IPS-NIHi7 (cell line): Measurements from ENCODE around the gene ENTREP3.
"Not testable (repeated sequence)": the region's sequence is repeated elsewhere in the genome, so short reads cannot be mapped to it uniquely, and the experiment has no call there.

ENCODE experiments used
- DNase-seq: peaks from one replicate; pipeline ENCODE4 v3.0.0; 2012; ENCODE audit warnings: mixed read lengths; ENCODE audit errors: extremely low spot score

The ENTREP3 gene, protein sequence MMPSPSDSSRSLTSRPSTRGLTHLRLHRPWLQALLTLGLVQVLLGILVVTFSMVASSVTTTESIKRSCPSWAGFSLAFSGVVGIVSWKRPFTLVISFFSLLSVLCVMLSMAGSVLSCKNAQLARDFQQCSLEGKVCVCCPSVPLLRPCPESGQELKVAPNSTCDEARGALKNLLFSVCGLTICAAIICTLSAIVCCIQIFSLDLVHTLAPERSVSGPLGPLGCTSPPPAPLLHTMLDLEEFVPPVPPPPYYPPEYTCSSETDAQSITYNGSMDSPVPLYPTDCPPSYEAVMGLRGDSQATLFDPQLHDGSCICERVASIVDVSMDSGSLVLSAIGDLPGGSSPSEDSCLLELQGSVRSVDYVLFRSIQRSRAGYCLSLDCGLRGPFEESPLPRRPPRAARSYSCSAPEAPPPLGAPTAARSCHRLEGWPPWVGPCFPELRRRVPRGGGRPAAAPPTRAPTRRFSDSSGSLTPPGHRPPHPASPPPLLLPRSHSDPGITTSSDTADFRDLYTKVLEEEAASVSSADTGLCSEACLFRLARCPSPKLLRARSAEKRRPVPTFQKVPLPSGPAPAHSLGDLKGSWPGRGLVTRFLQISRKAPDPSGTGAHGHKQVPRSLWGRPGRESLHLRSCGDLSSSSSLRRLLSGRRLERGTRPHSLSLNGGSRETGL

GRCh38 chr1:155255243-155256007 is at the start of gene ENTREP3:
TSS of gene ENTREP3 (minus strand) at chr1:155255483. CDS start at chr1:155254877, 606 bp downstream.
- peak; percentile 94 for DNase-seq

DNA sequence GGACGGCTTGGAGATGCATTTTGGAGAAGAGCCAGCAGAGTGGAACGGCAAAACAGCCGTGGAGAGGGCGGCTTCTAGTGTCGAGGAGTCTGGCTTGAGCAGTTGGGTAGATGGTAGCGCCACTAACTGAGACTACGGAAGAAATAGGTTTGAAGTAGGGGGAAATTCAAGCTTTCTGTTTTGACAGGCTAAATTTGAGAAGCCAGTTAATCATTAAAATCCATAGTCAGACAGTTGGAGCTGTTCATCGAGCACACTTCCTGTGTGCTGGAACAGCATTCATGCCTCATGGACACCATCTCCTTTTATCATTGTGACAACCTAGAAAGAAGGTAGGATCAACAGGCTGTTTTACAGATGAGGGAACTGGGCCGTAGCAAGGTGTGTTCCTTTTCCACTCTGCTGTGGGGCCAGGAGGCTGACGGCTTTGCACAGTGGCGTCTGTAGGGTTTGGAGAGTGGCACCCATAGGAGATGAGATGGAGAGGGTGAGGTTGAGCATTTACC is 49.3 kb upstream of the ENTREP3 start:
- DNase-seq = no peak

- no peak for DNase-seq
Observed at GRCh38 chr1:155301342-155301841, 46.1 kb upstream of the ENTREP3 start, which contains the start of gene PKLR. TSS of gene PKLR (minus strand) at chr1:155301438. CDS start at chr1:155301395, 43 bp downstream.

DNA sequence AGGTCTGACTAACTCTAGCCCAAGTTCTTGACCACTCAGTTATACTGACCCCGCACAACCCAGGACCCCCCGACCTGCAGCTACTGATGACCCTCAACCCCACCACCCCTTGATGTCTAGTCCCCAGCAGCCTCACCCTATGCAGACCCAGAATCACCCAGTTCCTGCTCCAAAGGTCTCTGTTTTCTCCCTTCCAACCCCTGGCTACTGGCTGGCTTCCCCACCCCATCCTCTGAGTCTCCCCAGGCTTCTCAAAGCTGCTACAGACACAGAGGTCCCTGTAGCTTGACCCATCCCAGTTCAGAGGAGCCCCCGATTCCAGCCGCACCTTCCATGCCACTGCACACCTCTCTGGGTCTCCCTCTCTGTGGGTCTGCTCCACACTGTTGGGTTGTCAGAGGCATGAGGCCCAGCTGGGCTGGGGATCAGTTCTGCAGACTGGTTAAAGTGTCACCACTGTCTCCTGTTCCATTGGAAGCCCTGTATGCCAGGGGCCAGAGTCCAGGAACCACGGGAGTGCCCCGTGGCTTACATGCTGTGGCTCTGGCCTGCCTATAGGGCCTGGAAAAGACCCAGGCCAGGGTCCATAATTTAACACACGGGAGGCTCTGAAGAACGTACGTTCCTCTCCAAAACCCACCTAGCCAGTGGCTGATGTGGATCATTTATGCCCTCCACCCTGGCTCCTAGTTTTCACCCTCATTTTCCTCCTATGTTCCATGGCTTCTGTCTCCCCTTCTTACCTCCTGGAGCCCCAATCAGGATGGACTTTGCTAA is 45.5 kb upstream of the ENTREP3 start:
- no peak for DNase-seq

GRCh38 chr1:155300024-155300423 is 44.7 kb upstream of the ENTREP3 start:
- DNase-seq = no peak

DNA sequence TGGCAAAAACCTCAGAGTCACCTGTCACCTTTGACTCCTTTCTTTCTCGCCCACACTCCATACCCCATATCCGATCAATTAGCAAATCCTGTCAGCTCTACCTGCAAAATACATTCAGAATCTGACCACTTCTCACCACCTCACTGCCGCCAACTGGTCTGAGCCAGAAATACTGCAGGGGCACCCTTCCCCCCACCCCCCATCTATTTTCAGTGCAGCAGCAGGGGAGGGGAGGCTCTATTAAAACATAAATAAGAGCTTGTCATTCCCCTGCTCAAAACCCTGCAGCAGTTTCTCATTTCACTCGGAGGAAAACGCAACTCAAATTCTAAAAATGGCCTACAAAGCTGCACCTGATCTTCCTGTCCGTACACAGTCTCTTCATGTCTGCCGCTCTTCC is 42.1 kb upstream of the ENTREP3 start:
- no peak for DNase-seq

GRCh38 chr1:155296661-155297060 is 41.4 kb upstream of the ENTREP3 start:
- no peak for DNase-seq

DNA sequence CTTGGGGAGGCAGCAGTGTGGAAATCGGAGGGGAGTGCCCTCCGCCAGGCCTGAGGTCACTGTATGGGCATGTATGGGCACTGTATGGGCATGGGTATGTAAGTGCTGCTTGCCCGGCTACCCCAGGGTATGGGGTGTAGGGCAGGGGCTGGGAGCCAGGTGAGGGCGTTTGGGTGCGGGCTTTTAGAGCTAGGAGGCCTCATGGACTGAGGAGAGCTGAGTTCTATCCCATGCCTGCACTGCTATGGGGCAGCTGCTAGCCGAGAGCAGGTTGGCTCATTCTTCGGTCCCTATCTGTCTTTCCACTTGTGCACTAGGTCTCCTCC is 40.6 kb upstream of the ENTREP3 start:
- no peak for DNase-seq

- peak; percentile 47 for DNase-seq
Observed at GRCh38 chr1:155295183-155295941, 40.1 kb upstream of the ENTREP3 start.

DNA sequence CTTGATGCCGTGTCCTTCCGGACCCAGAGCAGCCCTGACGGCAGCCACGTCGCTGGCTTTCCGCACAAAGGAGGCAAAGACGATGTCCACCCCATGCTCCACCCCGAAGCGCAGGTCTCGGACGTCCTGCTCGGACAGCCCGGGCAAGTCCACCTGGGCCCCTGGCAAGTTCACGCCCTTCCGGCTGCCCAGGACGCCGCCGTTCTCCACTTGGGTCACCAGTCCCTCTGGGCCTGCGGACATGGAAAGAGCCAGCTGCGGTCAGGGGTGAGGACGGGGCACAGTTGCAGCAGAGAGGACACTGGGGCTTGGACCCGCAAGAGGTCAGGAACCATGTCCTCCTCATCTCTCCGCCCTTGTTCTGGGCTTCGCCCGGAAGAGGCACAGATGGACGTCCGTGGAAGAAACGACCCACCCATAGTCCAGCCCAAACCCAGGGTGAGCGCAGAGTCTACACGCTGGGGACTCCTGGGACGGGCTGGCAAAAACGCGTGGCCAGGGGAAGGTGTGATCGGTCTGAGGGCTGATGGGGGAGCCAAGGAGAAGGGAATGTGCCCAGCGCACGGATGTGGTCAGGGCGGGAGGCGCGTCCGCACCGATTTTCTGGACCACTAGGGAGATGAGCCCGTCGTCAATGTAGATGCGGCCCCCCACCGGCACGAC is 39.4 kb upstream of the ENTREP3 start:
- DNase-seq = no peak

DNA sequence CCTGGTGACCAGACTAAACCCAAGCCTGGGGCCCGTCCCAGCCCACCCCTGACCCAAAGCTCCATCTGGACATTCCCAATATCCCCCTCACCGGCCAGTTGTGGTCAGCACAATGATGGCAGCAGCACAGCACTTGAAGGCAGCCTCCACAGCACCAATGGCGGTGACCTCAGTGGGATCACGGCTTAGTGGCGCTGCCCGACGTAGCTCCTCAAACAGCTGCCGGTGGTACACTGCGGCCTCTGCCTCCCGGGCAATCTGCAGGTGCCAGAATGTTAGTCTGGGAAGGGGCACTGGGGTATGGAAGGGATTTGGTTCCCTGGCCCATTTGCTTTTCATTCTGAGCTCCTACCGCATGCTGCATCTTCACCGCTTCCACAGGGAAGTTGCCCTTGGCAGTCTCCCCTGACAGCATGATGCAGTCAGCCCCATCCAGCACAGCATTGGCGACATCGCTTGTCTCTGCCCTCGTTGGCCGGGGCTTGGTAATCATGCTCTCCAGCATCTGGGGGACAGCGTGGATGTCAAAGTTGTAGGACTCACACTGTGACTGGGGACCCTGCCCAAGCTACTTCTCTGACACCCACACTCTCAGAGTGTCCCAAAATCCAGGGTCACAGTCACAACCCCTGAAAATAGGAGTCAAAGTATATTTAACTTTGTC is 37.9 kb upstream of the ENTREP3 start:
- DNase-seq = no peak

DNA sequence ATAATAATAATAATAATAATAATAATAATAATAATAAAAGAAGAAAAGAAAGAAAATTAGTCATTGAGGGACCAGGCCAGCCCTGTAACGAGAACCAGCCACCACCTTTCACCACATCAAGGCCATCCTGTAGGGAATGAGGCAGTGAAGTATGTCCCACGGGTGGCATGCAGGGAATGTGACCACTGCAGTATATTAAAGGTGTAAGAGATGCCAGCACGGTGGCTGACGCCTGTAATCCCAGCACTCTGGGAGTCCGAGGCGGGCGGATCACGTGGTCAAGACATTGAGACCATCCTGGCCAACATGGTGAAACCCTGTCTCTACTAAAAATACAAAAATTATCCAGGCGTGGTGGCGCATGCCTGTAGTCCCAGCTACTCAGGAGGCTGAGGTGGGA is 35.7 kb upstream of the ENTREP3 start:
- not testable (repeated sequence) for DNase-seq

DNA sequence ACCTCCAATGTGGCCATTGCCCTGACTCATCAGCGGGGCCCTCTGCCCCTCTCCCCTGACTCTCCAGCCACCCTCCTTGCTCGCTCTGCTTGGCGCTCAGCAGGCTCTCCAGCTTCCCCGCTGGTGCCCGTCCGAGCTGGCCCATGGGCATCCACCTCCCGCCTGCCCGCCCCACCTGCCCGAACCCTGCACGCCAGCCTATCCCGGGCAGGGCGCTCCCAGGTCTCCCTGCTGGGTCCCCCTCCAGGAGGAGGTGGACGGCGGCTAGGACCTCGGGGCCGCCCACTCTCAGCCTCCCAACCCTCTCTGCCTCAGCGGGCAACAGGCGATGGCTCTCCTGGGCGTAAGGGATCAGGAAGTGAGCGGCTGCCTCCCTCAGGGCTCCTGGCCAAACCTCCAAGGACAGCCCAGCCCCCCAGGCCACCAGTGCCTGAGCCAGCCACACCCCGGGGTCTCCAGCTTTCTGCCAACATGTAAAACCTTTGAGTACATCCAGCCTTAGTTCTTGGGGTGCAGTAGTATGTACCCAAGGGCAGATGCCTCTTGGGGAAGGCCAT is 32.8 kb upstream of the ENTREP3 start:
- DNase-seq = no peak

- no peak for DNase-seq
Observed at GRCh38 chr1:155286544-155286943, 31.3 kb upstream of the ENTREP3 start.

DNA sequence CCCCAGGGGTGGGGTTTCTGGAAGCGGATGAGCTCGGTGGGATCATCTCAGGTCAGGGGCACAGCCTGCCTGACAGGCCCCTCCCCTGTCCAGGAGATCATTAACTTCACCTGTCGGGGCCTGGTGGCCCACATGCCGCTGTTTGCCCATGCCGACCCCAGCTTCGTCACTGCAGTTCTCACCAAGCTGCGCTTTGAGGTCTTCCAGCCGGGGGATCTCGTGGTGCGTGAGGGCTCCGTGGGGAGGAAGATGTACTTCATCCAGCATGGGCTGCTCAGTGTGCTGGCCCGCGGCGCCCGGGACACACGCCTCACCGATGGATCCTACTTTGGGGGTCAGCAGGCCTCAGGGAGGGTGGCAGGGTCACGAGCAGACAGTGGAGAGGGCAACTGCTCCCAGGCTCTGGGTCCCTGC is 30.4 kb upstream of the ENTREP3 start:
- no peak for DNase-seq

- DNase-seq = no peak
Observed at GRCh38 chr1:155285063-155285462, 29.8 kb upstream of the ENTREP3 start.

GRCh38 chr1:155284476-155284875 is 29.2 kb upstream of the ENTREP3 start:
- DNase-seq = no peak

DNA sequence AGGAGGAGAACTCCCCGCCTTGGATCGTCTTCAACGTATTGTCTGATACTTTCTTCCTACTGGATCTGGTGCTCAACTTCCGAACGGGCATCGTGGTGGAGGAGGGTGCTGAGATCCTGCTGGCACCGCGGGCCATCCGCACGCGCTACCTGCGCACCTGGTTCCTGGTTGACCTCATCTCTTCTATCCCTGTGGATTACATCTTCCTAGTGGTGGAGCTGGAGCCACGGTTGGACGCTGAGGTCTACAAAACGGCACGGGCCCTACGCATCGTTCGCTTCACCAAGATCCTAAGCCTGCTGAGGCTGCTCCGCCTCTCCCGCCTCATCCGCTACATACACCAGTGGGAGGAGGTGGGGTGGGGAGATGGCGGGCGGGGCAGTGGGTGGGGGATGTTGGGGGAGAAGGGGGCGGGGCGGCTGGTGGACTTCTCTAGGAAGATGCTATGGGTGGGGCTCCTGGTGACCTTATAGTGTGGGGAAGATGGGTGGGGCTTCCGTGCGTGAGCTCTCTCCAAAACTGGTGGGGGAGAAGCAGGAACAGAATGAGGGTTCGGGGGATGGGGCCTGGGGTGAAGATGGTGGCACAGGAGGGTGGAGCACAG is 27.3 kb upstream of the ENTREP3 start:
- DNase-seq = no peak

DNA sequence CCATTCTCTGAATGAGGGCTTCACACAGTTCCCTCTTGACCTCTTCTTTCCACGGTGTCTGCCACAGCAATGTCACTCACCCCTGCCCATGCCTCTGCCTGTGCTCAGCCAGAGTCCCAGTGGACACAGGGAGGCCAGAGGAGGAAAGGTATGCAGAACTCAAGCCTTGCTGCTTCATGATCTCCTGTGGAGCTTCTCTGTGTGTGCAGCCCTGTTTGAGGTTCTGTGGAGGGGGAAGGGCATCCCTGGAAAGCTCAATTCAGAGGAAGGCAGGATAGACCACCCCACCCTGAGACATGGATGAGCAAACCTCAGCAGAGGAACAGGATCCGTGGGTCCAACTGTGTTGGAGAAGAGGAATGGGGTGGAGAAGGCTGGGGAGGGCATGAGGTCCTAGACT is 24.0 kb upstream of the ENTREP3 start:
- DNase-seq = no peak
